Heart right ventricle (tissue), 16 donors: ENCODE data around the gene AKAP13. TPM values are rescaled to one million over a fixed set of nuclear protein-coding genes. Genes with fewer than 3 reads are reported as not detected.

Experiments used
- ATAC-seq, 8 donors: fragments of 200-7000 bp; cut with Tn5 transposase; one replicate each; pipeline ENCODE4 v1.9.1; 2020; ENCODE audit warnings: mild to moderate bottlenecking in 8 of 8, moderate library complexity in 8 of 8, moderate number of reproducible peaks in 1 of 8
- DNase-seq, 2 donors: peaks; one replicate each; pipeline ENCODE4 v3.0.0-alpha.2; 2020
- H3K27ac ChIP-seq, 10 donors: fragments of 200-600 bp; sonication (generic) in 2 of 10; one replicate each; pipeline versions ENCODE4 v1.5.0 to v1.8.0; 2020 to 2022; ENCODE audit warnings: mild to moderate bottlenecking in 3 of 10
- H3K27me3 ChIP-seq, 7 donors: fragments of 200-600 bp; one replicate each; pipeline ENCODE4 v1.8.0; 2021 to 2022; ENCODE audit warnings: mild to moderate bottlenecking in 2 of 7
- H3K36me3 ChIP-seq, 9 donors: fragments of 200-600 bp; sonication (generic) in 1 of 9; one replicate each; pipeline versions ENCODE4 v1.5.0 to v1.8.0; 2020 to 2022; ENCODE audit warnings: mild to moderate bottlenecking in 2 of 9
- H3K4me1 ChIP-seq, 9 donors: fragments of 200-600 bp; sonication (generic) in 1 of 9; one replicate each; pipeline versions ENCODE4 v1.5.0 to v1.8.0; 2020 to 2022; ENCODE audit warnings: mild to moderate bottlenecking in 4 of 9
- H3K4me3 ChIP-seq, 10 donors: fragments of 200-600 bp; sonication (generic) in 2 of 10; one replicate each; pipeline versions ENCODE4 v1.5.0 to v1.8.0; 2020 to 2022; ENCODE audit warnings: mild to moderate bottlenecking in 7 of 10, moderate library complexity in 2 of 10
- H3K9me3 ChIP-seq, 11 donors: fragments of 200-600 bp in 10 of 11; sonication (generic) in 2 of 11; one replicate each; pipeline versions ENCODE4 v1.5.0 to v1.8.0; 2013 to 2022; ENCODE audit warnings: mild to moderate bottlenecking in 2 of 11, control low read depth in 1 of 11, moderate library complexity in 1 of 11
- WGBS, 2 donors: extraction: QIAGEN DNeasy Blood & Tissue Kit; methylation state at CpG; one replicate each; pipeline ENCODE4 v1.1.7; 2013; ENCODE audit warnings: inconsistent platforms in 1 of 2; 5-methylcytosine and 5-hydroxymethylcytosine counted together
- intact Hi-C, 10 donors: fragments of 100-400 bp; cut with DNase I; formaldehyde crosslinking; loops; one replicate each; pipeline versions ENCODE4 v1.11.1 to v1.14.2; 2022
- polyA plus RNA-seq, 2 donors: library from polyadenylated mRNA; stranded (reverse); fragments of 200-250 nt; gene quantifications; one replicate each; pipeline ENCODE4 v1.2.3, GENCODE V29; 2013
- total RNA-seq, 10 donors: library from RNA; stranded (reverse); fragmentation: NEBNext Ultra II Directional in 3 of 10; extraction: Animal tissue kit (Norgen Biotek cat#: 25700) in 3 of 10; gene quantifications; one replicate each; pipeline versions ENCODE4 v1.2.1 to v1.2.4, GENCODE V29; 2021 to 2023
- TF ChIP-seq, protein P1 (sequence below), 9 donors: fragments of 200-600 bp; sonication (generic) in 2 of 9; IDR thresholded peaks; one replicate each; pipeline versions ENCODE4 v1.5.0 to v1.8.0; 2021 to 2022; ENCODE audit warnings: antibody characterized with exemption in 9 of 9, mild to moderate bottlenecking in 5 of 9, moderate library complexity in 1 of 9
- donor health status: Arrhythmogenic right ventricular cardiomyopathy.
- donor health status: ischemic (EF 13 %, LVEDD 7.1; RV severe dilation, severe dysfunction).
- donor health status: healthy with polysubstance abuse.
- donor health status: DM: no; HTN: yes; CAD: no.
- donor health status: DM: no; HTN: no; CAD: no.
- donor health status: ischemic (EF 25% LVEDD 6.9; RV normal size, moderate dysfunction).
- donor health status: ischemic (EF 25% LVEDD 5.7; RV mildly dilated, moderate dysfunction).
- donor health status: healthy.
- donor health status: DM: yes; HTN: yes; CAD: no.
- donor health status: Ischemic cardiomyopathy.
- donor health status: ischemic (EF 35%, LVEDD 5.7; RV mildly dilated, moderate dysfunction).
- donor health status: nonischemic (EF 11% LVEDD 7.7; RV severe dilation, severe dysfunction).
- donor health status: DM: yes; HTN: yes; CAD: no.
- donor health status: PGD.
- donor health status: ischemic (EF 29% LVEDD 5.4; RV normal size, mild dysfunction).
- donor health status: nonischemic (EF 23%, LVEDD 6.1; RV moderate dilation, normal function).

Gene AKAP13
- total and polyA plus RNA-seq, 12 donors = 89.3 to 645 (median 480) TPM

DNA sequence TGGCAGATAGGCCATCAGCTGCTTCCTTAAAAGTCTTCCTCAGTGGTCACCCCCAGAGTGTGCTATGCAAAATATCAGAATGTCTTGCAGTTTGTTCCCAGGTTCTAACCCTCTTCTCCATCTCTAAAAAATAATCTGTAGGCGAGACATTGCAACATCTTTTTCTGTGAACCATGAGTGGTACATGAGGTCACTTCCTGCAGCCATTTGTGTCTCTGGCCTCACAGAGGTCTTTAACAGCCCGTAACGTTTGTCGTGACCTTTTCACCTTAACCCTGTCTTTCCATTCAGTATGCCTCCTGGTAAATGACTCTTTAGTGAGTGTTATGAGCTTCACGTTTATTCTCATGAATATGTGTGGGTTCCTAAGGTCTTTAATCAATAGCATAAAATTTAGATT, 269.0 kb downstream of the AKAP13 start:
- intact Hi-C loops = no loop called here
- Histone ChIP-seq H3K27ac (peak overlapping the region in 9 of 10 donors; percentile 45 to 82 (median 72)), H3K4me1 (peaks cover 7 to 91% (median 57%) of the 10 kb centered on the region in 9 donors), H3K9me3 (no peaks in the 10 kb centered on the region), H3K4me3 (no peak overlapping the region), H3K27me3 (no peaks in the 10 kb centered on the region), H3K36me3 (peaks cover 0 to 88% (median 12%) of the 10 kb centered on the region in 9 donors)
- 8 to 11% methylated on average over 5 of the region's 5 CpGs for WGBS, 2 donors
- peak; percentile 53 to 92 (median 74) for ATAC-seq
- TF ChIP-seq, protein P1, sequence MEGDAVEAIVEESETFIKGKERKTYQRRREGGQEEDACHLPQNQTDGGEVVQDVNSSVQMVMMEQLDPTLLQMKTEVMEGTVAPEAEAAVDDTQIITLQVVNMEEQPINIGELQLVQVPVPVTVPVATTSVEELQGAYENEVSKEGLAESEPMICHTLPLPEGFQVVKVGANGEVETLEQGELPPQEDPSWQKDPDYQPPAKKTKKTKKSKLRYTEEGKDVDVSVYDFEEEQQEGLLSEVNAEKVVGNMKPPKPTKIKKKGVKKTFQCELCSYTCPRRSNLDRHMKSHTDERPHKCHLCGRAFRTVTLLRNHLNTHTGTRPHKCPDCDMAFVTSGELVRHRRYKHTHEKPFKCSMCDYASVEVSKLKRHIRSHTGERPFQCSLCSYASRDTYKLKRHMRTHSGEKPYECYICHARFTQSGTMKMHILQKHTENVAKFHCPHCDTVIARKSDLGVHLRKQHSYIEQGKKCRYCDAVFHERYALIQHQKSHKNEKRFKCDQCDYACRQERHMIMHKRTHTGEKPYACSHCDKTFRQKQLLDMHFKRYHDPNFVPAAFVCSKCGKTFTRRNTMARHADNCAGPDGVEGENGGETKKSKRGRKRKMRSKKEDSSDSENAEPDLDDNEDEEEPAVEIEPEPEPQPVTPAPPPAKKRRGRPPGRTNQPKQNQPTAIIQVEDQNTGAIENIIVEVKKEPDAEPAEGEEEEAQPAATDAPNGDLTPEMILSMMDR (IDR thresholded peaks at IDR 0.05) = no peak
- DNase-seq = peak in 1 of 2 donors; percentile 53

GRCh38 chr15:85651548-85651947, 271.1 kb downstream of the AKAP13 start:
- Histone ChIP-seq H3K36me3 (peaks cover 0 to 88% (median 13%) of the 10 kb centered on the region in 9 donors), H3K4me3 (no peak overlapping the region), H3K9me3 (no peaks in the 10 kb centered on the region), H3K27me3 (no peaks in the 10 kb centered on the region), H3K27ac (peak overlapping the region in 5 of 10 donors; percentile 25 to 71 (median 69)), H3K4me1 (peaks cover 4 to 83% (median 48%) of the 10 kb centered on the region in 9 donors)
- intact Hi-C loops = no loop called here
- ATAC-seq (no peak), DNase-seq (no peak)
- TF ChIP-seq, protein P1 (IDR thresholded peaks at IDR 0.05) = no peak
- WGBS, 2 donors = 75 to 79% methylated on average over 10 of the region's 10 CpGs

DNA sequence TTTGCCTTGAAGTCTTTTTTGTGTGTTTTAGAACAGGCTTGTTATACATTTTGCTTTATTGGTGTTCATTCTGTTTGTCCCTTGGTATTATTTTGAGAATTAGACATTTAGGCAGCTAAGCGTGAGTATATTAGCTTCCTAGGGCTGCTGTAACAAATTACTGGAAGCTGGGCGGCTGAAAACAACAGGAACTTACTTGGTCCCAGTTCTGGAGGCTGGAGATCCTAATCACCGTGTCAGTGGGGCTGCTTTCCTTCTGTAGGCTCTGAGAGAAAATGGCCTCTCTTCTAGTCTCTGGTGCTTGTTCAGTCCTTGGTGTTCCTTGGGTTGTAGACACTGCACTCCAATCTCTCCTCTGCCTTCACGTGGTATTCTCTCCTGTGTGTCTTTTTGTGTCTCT, 272.1 kb downstream of the AKAP13 start:
- H3K27me3 ChIP-seq = no peaks in the 10 kb centered on the region
- no peak for DNase-seq
- H3K36me3 ChIP-seq = peaks cover 0 to 88% (median 18%) of the 10 kb centered on the region in 9 donors
- 62 to 74% methylated on average over 4 of the region's 4 CpGs for WGBS, 2 donors
- TF ChIP-seq, protein P1 (IDR thresholded peaks at IDR 0.05) = no peak
- H3K27ac ChIP-seq = peak overlapping the region in 8 of 10 donors; percentile 13 to 71 (median 49)
- intact Hi-C loops = no loop called here
- H3K4me1 ChIP-seq = peaks cover 4 to 77% (median 46%) of the 10 kb centered on the region in 9 donors
- H3K4me3 ChIP-seq = no peak overlapping the region
- ATAC-seq = peak in 1 of 8 donors; percentile 11
- no peaks in the 10 kb centered on the region for H3K9me3 ChIP-seq

GRCh38 chr15:85657132-85657531, 276.7 kb downstream of the AKAP13 start:
- ATAC-seq = no peak
- peaks cover 0 to 100% (median 26%) of the 10 kb centered on the region in 9 donors for H3K36me3 ChIP-seq

More at GRCh38 chr15:85657132-85657531, 276.7 kb downstream of the AKAP13 start:
- Histone ChIP-seq H3K9me3 (no peaks in the 10 kb centered on the region), H3K27me3 (no peaks in the 10 kb centered on the region), H3K4me1 (peaks cover 0 to 62% (median 26%) of the 10 kb centered on the region in 9 donors), H3K27ac (no peak overlapping the region), H3K4me3 (no peak overlapping the region)
- no peak for DNase-seq
- TF ChIP-seq, protein P1 (IDR thresholded peaks at IDR 0.05) = no peak
- WGBS, 2 donors = 41 to 49% methylated on average over 1 of the region's 1 CpG
- intact Hi-C loops = no loop called here
